Measurements from ENCODE around the gene ADAM15. TPM values are rescaled to one million over a fixed set of nuclear protein-coding genes. Genes with fewer than 3 reads are reported as not detected.
A peak's percentile ranks its signal among the peaks of the same experiment; 100 is the strongest.

Gene ADAM15
- total RNA-seq, 4 donors from 2014 or later = 58.6 to 270 (median 153) TPM

- Histone ChIP-seq H3K4me1 (peaks cover 0 to 16% of the 10 kb centered on the region in 2 donors), H3K4me3 (peak within 1 kb of the TSS; percentile 63 to 97), H3K9me3 (no peaks in the 10 kb centered on the region), H3K27me3 (no peaks in the 10 kb centered on the region), H3K27ac (peak within 1 kb of the TSS; percentile 63 to 87), H3K36me3 (no peaks in the 10 kb centered on the region)
- TF ChIP-seq CTCF (IDR thresholded peaks at IDR 0.05) = peak in 1 of 4 experiments; percentile 22
- peak in 1 of 2 donors; percentile 45 for TF ChIP-seq POLR2A (IDR thresholded peaks at IDR 0.05)
- intact Hi-C loops (cut with DNase I; ENCODE audit: low total_unique reads) = no loop called here
- DNase-seq = peak; percentile 82 to 84
These were observed 12.5 kb downstream of the ADAM15 start, which contains the start of gene EFNA4 for GRCh38 chr1:155063550-155064110. Gene EFNA4 (plus strand): TSS chr1:155063740. CDS start chr1:155063824, 84 bp downstream.

GRCh38 chr1:155064111-155064831 lies 13.2 kb downstream of the ADAM15 start:
- no peak for DNase-seq
- intact Hi-C loops (cut with DNase I; ENCODE audit: low total_unique reads) = no loop called here
- no peaks in the 10 kb centered on the region for H3K36me3 ChIP-seq
- H3K4me3 ChIP-seq = peak overlapping the region; percentile 63 to 97
- peak overlapping the region; percentile 63 to 87 for H3K27ac ChIP-seq
- H3K27me3 ChIP-seq = no peaks in the 10 kb centered on the region
- H3K9me3 ChIP-seq = no peaks in the 10 kb centered on the region
- no peak for TF ChIP-seq POLR2A (IDR thresholded peaks at IDR 0.05)
- TF ChIP-seq CTCF (IDR thresholded peaks at IDR 0.05) = no peak
- H3K4me1 ChIP-seq = peaks cover 0 to 16% of the 10 kb centered on the region in 2 donors

- intact Hi-C loops (cut with DNase I; ENCODE audit: low total_unique reads) = no loop called here
- Histone ChIP-seq H3K27me3 (no peaks in the 10 kb centered on the region), H3K4me3 (no peak overlapping the region), H3K36me3 (no peaks in the 10 kb centered on the region), H3K4me1 (peaks cover 0 to 16% of the 10 kb centered on the region in 2 donors), H3K9me3 (no peaks in the 10 kb centered on the region), H3K27ac (no peak overlapping the region)
- TF ChIP-seq CTCF (IDR thresholded peaks at IDR 0.05) = no peak
- TF ChIP-seq POLR2A (IDR thresholded peaks at IDR 0.05) = no peak
- DNase-seq = no peak
These were observed 13.8 kb downstream of the ADAM15 start for GRCh38 chr1:155064832-155065429.

- intact Hi-C loops (cut with DNase I; ENCODE audit: low total_unique reads) = no loop called here
These were observed 15.7 kb downstream of the ADAM15 start for GRCh38 chr1:155066777-155067176.

More at GRCh38 chr1:155066777-155067176, 15.7 kb downstream of the ADAM15 start:
- Histone ChIP-seq H3K27ac (no peak overlapping the region), H3K36me3 (no peaks in the 10 kb centered on the region), H3K4me1 (peaks cover 0 to 18% of the 10 kb centered on the region in 2 donors), H3K27me3 (no peaks in the 10 kb centered on the region), H3K4me3 (no peak overlapping the region), H3K9me3 (no peaks in the 10 kb centered on the region)
- DNase-seq = no peak
- no peak for TF ChIP-seq CTCF (IDR thresholded peaks at IDR 0.05)
- TF ChIP-seq POLR2A (IDR thresholded peaks at IDR 0.05) = no peak

Measured in uterus (tissue), 4 donors.